Spleen (tissue), 11 donors: Measurements from ENCODE around the gene ZNF862. TPM values are rescaled to one million over a fixed set of nuclear protein-coding genes. Genes with fewer than 3 reads are reported as not detected.
A peak's percentile ranks its signal among the peaks of the same experiment; 100 is the strongest.

Experiments
- DNase-seq: peaks from one replicate; pipeline ENCODE4 v3.0.0-alpha.2; 2020
- H3K27ac ChIP-seq, 8 donors: fragments of 200-600 bp; sonication (generic) in 7 of 8; 1 replicate in 4 of 8; 2 replicates in 4 of 8; pipeline versions ENCODE4 v1.5.0 to v1.8.0; 2016 to 2021; ENCODE audit warnings: inconsistent platforms in 4 of 8, mild to moderate bottlenecking in 4 of 8, moderate library complexity in 1 of 8
- H3K27me3 ChIP-seq, 7 donors: fragments of 200-600 bp; sonication (generic) in 6 of 7; replicated peaks in 1 of 7; 1 replicate in 4 of 7; 2 replicates in 3 of 7; pipeline versions ENCODE4 v1.5.0 to v1.8.0; 2016 to 2021; ENCODE audit warnings: inconsistent platforms in 3 of 7, mild to moderate bottlenecking in 1 of 7
- H3K36me3 ChIP-seq, 6 donors: fragments of 200-600 bp; sonication (generic) in 5 of 6; 1 replicate in 4 of 6; 2 replicates in 2 of 6; pipeline versions ENCODE4 v1.5.0 to v1.8.0; 2016 to 2021; ENCODE audit warnings: inconsistent platforms in 2 of 6
- H3K4me1 ChIP-seq, 6 donors: fragments of 200-600 bp; sonication (generic) in 5 of 6; 1 replicate in 3 of 6; 2 replicates in 3 of 6; pipeline versions ENCODE4 v1.5.0 to v1.8.0; 2016 to 2021; ENCODE audit warnings: inconsistent platforms in 3 of 6
- H3K4me3 ChIP-seq, 8 donors: fragments of 200-600 bp; sonication (generic) in 7 of 8; 1 replicate in 4 of 8; 2 replicates in 4 of 8; pipeline versions ENCODE4 v1.5.0 to v1.8.0; 2016 to 2021; ENCODE audit warnings: inconsistent platforms in 4 of 8, mild to moderate bottlenecking in 4 of 8, moderate library complexity in 2 of 8
- H3K9me3 ChIP-seq, 8 donors: fragments of 200-600 bp; sonication (generic) in 7 of 8; 1 replicate in 4 of 8; 2 replicates in 4 of 8; pipeline versions ENCODE4 v1.5.0 to v1.8.0; 2016 to 2021; ENCODE audit warnings: inconsistent platforms in 4 of 8
- CTCF ChIP-seq, 11 experiments: fragments of 200-600 bp in 7 of 11; fragments of 450-650 bp in 4 of 11; sonication (generic) in 4 of 11; IDR thresholded peaks in 8 of 11; conservative IDR thresholded peaks in 3 of 11; 1 replicate in 7 of 11; 2 replicates in 4 of 11; pipeline versions ENCODE4 v1.4.0 to v1.8.0; 2016 to 2021; ENCODE audit warnings: antibody characterized with exemption in 11 of 11, inconsistent platforms in 4 of 11, mild to moderate bottlenecking in 1 of 11
- POLR2A ChIP-seq, 3 donors: fragments of 450-650 bp; IDR thresholded peaks; one replicate each; pipeline ENCODE4 v1.5.1; 2017; ENCODE audit warnings: antibody characterized with exemption in 3 of 3, mild to moderate bottlenecking in 1 of 3
- POLR2AphosphoS5 ChIP-seq, 3 donors: sonication (generic); formaldehyde crosslinking; IDR thresholded peaks; one replicate each; pipeline ENCODE4 v1.5.1; 2017; ENCODE audit warnings: antibody characterized with exemption in 3 of 3
- WGBS, 5 donors: extraction: QIAGEN DNeasy Blood & Tissue Kit in 3 of 5; methylation state at CpG; one replicate each; pipeline versions ENCODE4 v1.1.5 to v1.1.7; 2013 to 2018; 5-methylcytosine and 5-hydroxymethylcytosine counted together
- intact Hi-C: fragments of 100-400 bp; cut with DNase I; formaldehyde crosslinking; loops from one replicate; pipeline ENCODE4 v1.15.0; 2023; ENCODE audit warnings: low total_unique reads
- polyA plus RNA-seq, 3 donors: library from polyadenylated mRNA; stranded (reverse); fragments of 200-250 nt; gene quantifications; one replicate each; pipeline ENCODE4 v1.2.1, GENCODE V29; 2013
- total RNA-seq, 7 donors: library from RNA; depleted of rRNA in 3 of 7; stranded (reverse); fragments of >200 nt in 3 of 7; fragmentation: NEBNext Ultra II Directional in 4 of 7; extraction: Animal tissue kit (Norgen Biotek cat#: 25700) in 4 of 7; gene quantifications; one replicate each; pipeline versions ENCODE4 v1.1.0 to v1.2.1, GENCODE V29; 2016 to 2021
- donor health status: healthy with polysubstance abuse.
- donor health status: DM: no; HTN: no; CAD: no; lungs with moderate emphysema.
- donor health status: DM: no; HTN: no; CAD: no.
- donor health status: Bipolar disorder and iron deficiency.
- donor health status: healthy.
- donor health status: DM: no; HTN: no; CAD: no.
- donor health status: DM: yes; HTN: yes; CAD: no.

The ZNF862 gene
- total and polyA plus RNA-seq, 10 donors = 4.4 to 39.8 (median 25.4) TPM

- TF ChIP-seq POLR2A (IDR thresholded peaks at IDR 0.05) = no peak
- no peak for TF ChIP-seq CTCF (IDR thresholded peaks at IDR 0.05 in 8 of 11, conservative IDR thresholded peaks at IDR 0.05 in 3 of 11)
- no peak for TF ChIP-seq POLR2AphosphoS5 (IDR thresholded peaks at IDR 0.05)
- 80 to 93% (median 88%) methylated on average over 6 to 16 of the region's 16 CpGs for WGBS, 5 donors
- Histone ChIP-seq H3K4me3 (no peak overlapping the region), H3K27me3 (peaks cover 0 to 10% (median 0%) of the 10 kb centered on the region in 7 donors), H3K27ac (no peak overlapping the region), H3K9me3 (no peaks in the 10 kb centered on the region), H3K36me3 (no peaks in the 10 kb centered on the region), H3K4me1 (no peaks in the 10 kb centered on the region)
- intact Hi-C loops = no loop called here
- no peak for DNase-seq
Observed at GRCh38 chr7:149815661-149816266, 22.4 kb upstream of the ZNF862 start.

- 84 to 92% (median 88%) methylated on average over 9 to 21 of the region's 21 CpGs for WGBS, 5 donors
- Histone ChIP-seq H3K36me3 (no peaks in the 10 kb centered on the region), H3K4me3 (no peak overlapping the region), H3K27me3 (peaks cover 0 to 10% (median 0%) of the 10 kb centered on the region in 7 donors), H3K27ac (no peak overlapping the region), H3K9me3 (no peaks in the 10 kb centered on the region), H3K4me1 (no peaks in the 10 kb centered on the region)
- intact Hi-C loops = no loop called here
- TF ChIP-seq POLR2A (IDR thresholded peaks at IDR 0.05) (no peak), CTCF (IDR thresholded peaks at IDR 0.05 in 8 of 11, conservative IDR thresholded peaks at IDR 0.05 in 3 of 11) (no peak), POLR2AphosphoS5 (IDR thresholded peaks at IDR 0.05) (no peak)
- DNase-seq = no peak
Observed at GRCh38 chr7:149816267-149816751, 21.9 kb upstream of the ZNF862 start.

GRCh38 chr7:149816794-149817193 lies 21.4 kb upstream of the ZNF862 start:
- WGBS, 5 donors = 78 to 86% (median 82%) methylated on average over 3 to 4 of the region's 4 CpGs; no CpG with 5 or more reads in 1 of the 5 donors
- H3K36me3 ChIP-seq = no peaks in the 10 kb centered on the region
- DNase-seq = peak; percentile 51
- H3K27me3 ChIP-seq = peaks cover 0 to 10% (median 0%) of the 10 kb centered on the region in 7 donors
- H3K27ac ChIP-seq = no peak overlapping the region
- no peak for TF ChIP-seq POLR2AphosphoS5 (IDR thresholded peaks at IDR 0.05)
- TF ChIP-seq CTCF (IDR thresholded peaks at IDR 0.05 in 8 of 11, conservative IDR thresholded peaks at IDR 0.05 in 3 of 11) = no peak
- no peak for TF ChIP-seq POLR2A (IDR thresholded peaks at IDR 0.05)
- no peak overlapping the region for H3K4me3 ChIP-seq
- H3K9me3 ChIP-seq = no peaks in the 10 kb centered on the region
- no peaks in the 10 kb centered on the region for H3K4me1 ChIP-seq
- intact Hi-C loops = no loop called here

GRCh38 chr7:149817301-149817771 lies 20.8 kb upstream of the ZNF862 start:
- TF ChIP-seq CTCF (IDR thresholded peaks at IDR 0.05 in 8 of 11, conservative IDR thresholded peaks at IDR 0.05 in 3 of 11) (no peak), POLR2A (IDR thresholded peaks at IDR 0.05) (no peak), POLR2AphosphoS5 (IDR thresholded peaks at IDR 0.05) (no peak)
- no peak overlapping the region for H3K27ac ChIP-seq
- intact Hi-C loops = no loop called here
- no peaks in the 10 kb centered on the region for H3K36me3 ChIP-seq
- H3K27me3 ChIP-seq = peaks cover 0 to 10% (median 0%) of the 10 kb centered on the region in 7 donors
- peak; percentile 69 for DNase-seq
- no peaks in the 10 kb centered on the region for H3K9me3 ChIP-seq
- no peak overlapping the region for H3K4me3 ChIP-seq
- no peaks in the 10 kb centered on the region for H3K4me1 ChIP-seq
- WGBS, 5 donors = 74 to 84% (median 80%) methylated on average over 8 of the region's 8 CpGs
